NT2/D1 (cell line): ENCODE results near the gene TSPAN1.

Experiments
- YY1 ChIP-seq: IDR thresholded peaks from 2 replicates; pipeline ENCODE4 v1.6.1; 2011; ENCODE audit not compliant: insufficient read length, insufficient read depth
- ZNF274 ChIP-seq: IDR thresholded peaks from 2 replicates; pipeline ENCODE4 v1.6.1; 2011; ENCODE audit warnings: mild to moderate bottlenecking, low read depth, low read length

DNA sequence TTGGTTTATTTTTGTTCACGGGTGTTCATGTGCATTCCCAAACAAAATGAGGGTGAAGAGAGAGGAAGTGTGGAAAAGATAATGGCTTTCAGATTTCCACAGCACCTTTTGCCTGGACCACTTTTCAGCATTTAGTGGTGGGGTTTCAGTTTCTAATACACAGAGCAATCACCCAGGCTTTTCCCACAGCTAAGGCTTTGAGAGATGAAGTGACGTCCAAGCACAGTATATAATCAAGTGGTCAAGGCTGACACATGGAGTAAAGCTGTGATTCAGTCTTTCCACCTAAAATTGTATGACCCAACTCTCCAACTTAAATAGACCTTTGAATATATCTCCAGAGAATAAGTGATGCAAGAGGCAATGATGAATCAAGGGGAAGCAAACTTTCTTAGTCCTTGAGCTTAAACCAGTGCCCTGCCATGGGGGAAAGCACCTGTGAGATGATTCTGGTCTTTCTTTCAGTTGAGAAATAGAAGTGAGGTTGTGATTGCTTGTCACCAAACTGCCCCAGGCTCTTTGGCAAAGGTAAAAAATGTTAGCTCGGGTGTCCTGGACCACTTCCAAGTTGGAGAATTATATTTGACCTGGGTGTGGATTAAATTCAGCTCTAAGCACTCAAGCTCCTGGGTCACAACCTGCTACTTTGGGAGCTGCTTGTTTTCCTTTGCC is 40.1 kb upstream of the TSPAN1 start:
- TF ChIP-seq YY1: no peak
- no peak for TF ChIP-seq ZNF274
